GM12878 (cell line): ENCODE measurements around the gene PRKCB. TPM values are rescaled to one million over a fixed set of nuclear protein-coding genes. Genes with fewer than 3 reads are reported as not detected.

Experiments used
- ATAC-seq: fragments of 200-7000 bp; cut with Tn5 transposase; 3 replicates; pipeline ENCODE4 v1.9.1; 2020; ENCODE audit warnings: mild to moderate bottlenecking, moderate library complexity
- BruUV-seq: library from RNA; stranded (reverse); fragments of 400-500 nt; replicated peaks from 2 replicates; lab custom pipeline; 2021; lab: Mats Ljungman, UMichigan
- CTCF ChIA-PET: fragments of 300-600 bp; sonication (Branson Sonifier 250); formaldehyde crosslinking; extraction: SDS; loops from one replicate; lab custom pipeline; 2021; ENCODE audit warnings: inconsistent platforms; lab: Yijun Ruan, JAX
- POLR2A ChIA-PET: fragments of 350-600 bp; formaldehyde crosslinking; extraction: SDS; loops from one replicate; lab custom pipeline; 2021; ENCODE audit warnings: inconsistent platforms; lab: Charles Lee
- RAD21 ChIA-PET: fragments of 300-600 bp; sonication (Branson Sonifier 250); formaldehyde crosslinking; loops from one replicate; lab custom pipeline; 2023; ENCODE audit warnings: antibody characterized with exemption; ENCODE audit not compliant: unreplicated experiment; lab: Charles Lee
- SMC1A ChIA-PET: fragments of 300-600 bp; sonication (Branson Sonifier 250); formaldehyde crosslinking; loops from one replicate; lab custom pipeline; 2023; ENCODE audit not compliant: unreplicated experiment, uncharacterized antibody; lab: Charles Lee
- DNase-seq: peaks from one replicate; pipeline ENCODE4 v3.0.0-alpha.2; 2011; ENCODE audit warnings: low read depth, low spot score
- FAIRE-seq: peaks from 3 replicates; lab custom pipeline; 2011; peaks lifted over from hg19 to GRCh38; lab: Jason Lieb, UNC
- H2AFZ ChIP-seq: 2 replicates; pipeline ENCODE4 v1.6.0; 2011; ENCODE audit warnings: low read depth, low read length, control low read depth; ENCODE audit not compliant: control insufficient read depth
- H3K27ac ChIP-seq: 2 replicates; pipeline ENCODE4 v1.5.1; 2011; ENCODE audit warnings: control low read depth; ENCODE audit not compliant: control insufficient read depth, insufficient read depth
- H3K27me3 ChIP-seq, 2 experiments: replicated peaks in 1 of 2; 2 replicates each; pipeline versions ENCODE4 v1.6.0 to v1.6.1; 2011; ENCODE audit warnings: low read length in 1 of 2; ENCODE audit not compliant: control insufficient read depth in 2 of 2, insufficient read depth in 2 of 2
- H3K36me3 ChIP-seq, 2 experiments: 2 replicates each; pipeline ENCODE4 v1.5.1; 2011; ENCODE audit warnings: low read length in 1 of 2; ENCODE audit not compliant: control insufficient read depth in 2 of 2, insufficient read depth in 2 of 2
- H3K4me1 ChIP-seq: 2 replicates; pipeline ENCODE4 v1.6.1; 2011; ENCODE audit warnings: mild to moderate bottlenecking, low read length, moderate library complexity, mixed read lengths; ENCODE audit not compliant: control insufficient read depth, insufficient read depth
- H3K4me2 ChIP-seq: 2 replicates; pipeline ENCODE4 v1.6.0; 2011; ENCODE audit warnings: control low read depth; ENCODE audit not compliant: control insufficient read depth, insufficient read depth
- H3K4me3 ChIP-seq: fragments of 200-600 bp; sonication (generic); 2 replicates; pipeline ENCODE4 v1.5.1; 2016
- H3K79me2 ChIP-seq: 2 replicates; pipeline ENCODE4 v1.6.0; 2011; ENCODE audit warnings: low read length; ENCODE audit not compliant: control insufficient read depth, insufficient read depth
- H3K9ac ChIP-seq: 2 replicates; pipeline ENCODE4 v1.8.0; 2011; ENCODE audit warnings: low read length, control low read depth, mixed read lengths; ENCODE audit not compliant: control insufficient read depth, insufficient read depth
- H3K9me3 ChIP-seq: replicated peaks from 3 replicates; pipeline ENCODE4 v1.5.1; 2011; ENCODE audit warnings: mild to moderate bottlenecking, low read length; ENCODE audit not compliant: control insufficient read depth, insufficient read depth
- H4K20me1 ChIP-seq: 2 replicates; pipeline ENCODE4 v1.6.0; 2011; ENCODE audit not compliant: control insufficient read depth, insufficient read depth
- ASH2L ChIP-seq: fragments of 300-600, 200-600 bp; sonication (generic); IDR thresholded peaks from 2 replicates; pipeline ENCODE4 v1.6.1; 2017; ENCODE audit warnings: low read depth, mild to moderate bottlenecking, borderline replicate concordance
- HCFC1 ChIP-seq: fragments of 150-350 bp; IDR thresholded peaks from 2 replicates; pipeline ENCODE4 v1.6.1; 2014; ENCODE audit warnings: low read length
- KAT2A ChIP-seq: conservative IDR thresholded peaks from 2 replicates; pipeline ENCODE4 v1.6.1; 2011; ENCODE audit warnings: low read depth, low read length; ENCODE audit not compliant: control insufficient read depth
- RBBP5 ChIP-seq: fragments of 200-600 bp; sonication (generic); conservative IDR thresholded peaks from 2 replicates; pipeline ENCODE4 v1.6.1; 2016
- WGBS: methylation state at CpG from one replicate; pipeline ENCODE4 v1.1.6; 2016; ENCODE audit warnings: low lambda C conversion rate; ENCODE audit not compliant: insufficient replicate concordance, insufficient coverage; ENCODE audit errors: missing lambda C conversion rate; 5-methylcytosine and 5-hydroxymethylcytosine counted together
- in situ Hi-C: fragments of 300-500 bp; cut with MboI; formaldehyde crosslinking; loops from 9 replicates; pipeline ENCODE4 v1.14.3; 2018; ENCODE audit warnings: mixed read lengths
- intact Hi-C: fragments of 100-400 bp; cut with micrococcal nuclease; formaldehyde crosslinking; loops from one replicate; pipeline ENCODE4 v1.14.2; 2022; ENCODE audit not compliant: unreplicated experiment
- polyA plus RNA-seq, 11 experiments: library from polyadenylated mRNA; depleted of rRNA in 4 of 11; unstranded in 6 of 11; stranded (reverse) in 5 of 11; fragments of >200 nt; fragmentation: Nextera tagmentation in 4 of 11; fragmentation: Illumina TruSeq in 1 of 11; extraction: Ambion mirVana in 4 of 11; extraction: Trizol in 1 of 11; gene quantifications; 1 replicate in 1 of 11; 2 replicates in 10 of 11; pipeline versions ENCODE4 v1.2.1 to v1.2.3, GENCODE V29; 2011 to 2016; ENCODE audit warnings: inconsistent platforms in 2 of 11, missing spikeins in 2 of 11, low read depth in 1 of 11
- total RNA-seq, 4 experiments: library from RNA; depleted of rRNA in 3 of 4; stranded (reverse); fragments of >200 nt in 3 of 4; fragmentation: Illumina TruSeq in 1 of 4; extraction: Trizol in 1 of 4; gene quantifications; 2 replicates each; pipeline versions ENCODE4 v1.2.1 to v1.2.3, GENCODE V29; 2013 to 2021
- TF ChIP-seq, protein P1 (sequence below): IDR thresholded peaks from 2 replicates; pipeline ENCODE4 v1.6.1; 2012; ENCODE audit warnings: low read length, inconsistent platforms

PRKCB gene
- total and polyA plus RNA-seq, 10 of the 15 experiments (the other 5 are each of a cell fraction or from before 2014, with no cell fraction given), result 21.4 to 158 (median 97.3) TPM

DNA sequence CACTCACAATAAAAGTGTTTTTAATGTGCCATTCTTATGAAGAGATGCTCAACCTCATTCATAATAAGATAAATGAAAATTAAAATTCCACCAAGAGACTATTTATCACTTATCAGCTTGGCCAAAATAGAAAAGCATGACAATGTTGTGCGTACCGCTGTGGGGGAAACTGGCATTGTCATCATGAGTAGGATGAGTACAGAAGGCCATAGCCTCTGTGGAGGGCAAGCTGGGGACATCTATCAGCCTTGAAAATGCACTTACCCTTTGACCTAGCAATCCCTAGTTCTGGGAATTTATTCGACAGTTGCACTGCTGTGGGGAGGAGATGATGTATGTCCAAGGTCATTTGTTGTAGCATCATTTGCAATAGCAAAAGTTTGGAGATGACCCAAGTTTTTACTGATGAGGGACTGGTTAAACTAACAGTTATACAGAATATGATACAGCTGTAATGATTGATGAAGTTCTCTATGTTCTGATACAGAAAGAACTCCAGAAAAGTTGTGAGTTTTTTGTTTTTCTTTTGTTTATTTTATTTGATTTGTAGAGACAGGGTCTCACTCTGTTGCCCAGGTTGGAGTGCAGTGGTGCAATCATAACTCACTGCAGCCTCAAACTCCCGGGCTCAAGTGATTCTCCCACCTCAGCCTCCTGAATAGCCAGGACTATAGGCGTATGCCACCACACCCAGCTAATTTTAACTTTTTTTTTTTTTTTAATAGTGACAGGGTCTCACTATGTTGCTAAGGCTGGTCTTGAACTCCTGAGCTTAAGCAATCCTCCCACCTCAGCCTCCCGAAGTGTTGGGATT lies 13.7 kb upstream of the PRKCB start:
- no peak for ATAC-seq
- no peak overlapping the region for H3K27ac ChIP-seq
- H3K4me1 ChIP-seq, result peaks cover 13% of the 10 kb centered on the region
- no TSS peak for BruUV-seq
- no peak for FAIRE-seq
- intact Hi-C loops, result no loop called here
- no peaks in the 10 kb centered on the region for H3K79me2 ChIP-seq
- no peaks in the 10 kb centered on the region for H3K36me3 ChIP-seq
- no peak overlapping the region for H3K4me2 ChIP-seq
- H2AFZ ChIP-seq, result no peak overlapping the region
- H3K27me3 ChIP-seq, result no peaks in the 10 kb centered on the region
- no peaks in the 10 kb centered on the region for H4K20me1 ChIP-seq
- POLR2A ChIA-PET, result no interaction called here
- WGBS, result 87% methylated on average over 6 of the region's 6 CpGs
- no peak overlapping the region for H3K4me3 ChIP-seq
- CTCF ChIA-PET, result interaction anchor here (1.0 to 11.6 kb wide), 3 partner anchors 16 to 188 kb away, joined by 3 to 89 read pairs (median 3); no protein-coding TSS in a partner anchor
- H3K9me3 ChIP-seq, result no peaks in the 10 kb centered on the region
- RAD21 ChIA-PET, result interaction anchor here (1.4 kb wide), 1 partner anchor 15 kb away, joined by 3 read pairs; no protein-coding TSS in a partner anchor
- TF ChIP-seq, protein P1, sequence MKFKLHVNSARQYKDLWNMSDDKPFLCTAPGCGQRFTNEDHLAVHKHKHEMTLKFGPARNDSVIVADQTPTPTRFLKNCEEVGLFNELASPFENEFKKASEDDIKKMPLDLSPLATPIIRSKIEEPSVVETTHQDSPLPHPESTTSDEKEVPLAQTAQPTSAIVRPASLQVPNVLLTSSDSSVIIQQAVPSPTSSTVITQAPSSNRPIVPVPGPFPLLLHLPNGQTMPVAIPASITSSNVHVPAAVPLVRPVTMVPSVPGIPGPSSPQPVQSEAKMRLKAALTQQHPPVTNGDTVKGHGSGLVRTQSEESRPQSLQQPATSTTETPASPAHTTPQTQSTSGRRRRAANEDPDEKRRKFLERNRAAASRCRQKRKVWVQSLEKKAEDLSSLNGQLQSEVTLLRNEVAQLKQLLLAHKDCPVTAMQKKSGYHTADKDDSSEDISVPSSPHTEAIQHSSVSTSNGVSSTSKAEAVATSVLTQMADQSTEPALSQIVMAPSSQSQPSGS, result no peak
- TF ChIP-seq KAT2A, result no peak
- TF ChIP-seq ASH2L, result no peak
- TF ChIP-seq HCFC1, result no peak
- no peak for TF ChIP-seq RBBP5
- TF ChIP-seq, all 136 proteins: peak for 0
- no peak for DNase-seq
- in situ Hi-C loops, result no loop called here
- SMC1A ChIA-PET, result interaction anchor here (0.6 to 1.9 kb wide), 5 partner anchors 14 to 166 kb away, joined by 3 to 8 read pairs (median 4); no protein-coding TSS in a partner anchor
- no peak overlapping the region for H3K9ac ChIP-seq
